ENCODE results near the gene RAG2.

RAG2 gene

GRCh38 chr11:36598051-36598450 is at the start of gene RAG2:
RAG2 (minus strand) TSS chr11:36598236; CDS start chr11:36594168, 4,068 bp downstream.
- DNase-seq (ENCODE audit: low read depth), result no peak

DNA sequence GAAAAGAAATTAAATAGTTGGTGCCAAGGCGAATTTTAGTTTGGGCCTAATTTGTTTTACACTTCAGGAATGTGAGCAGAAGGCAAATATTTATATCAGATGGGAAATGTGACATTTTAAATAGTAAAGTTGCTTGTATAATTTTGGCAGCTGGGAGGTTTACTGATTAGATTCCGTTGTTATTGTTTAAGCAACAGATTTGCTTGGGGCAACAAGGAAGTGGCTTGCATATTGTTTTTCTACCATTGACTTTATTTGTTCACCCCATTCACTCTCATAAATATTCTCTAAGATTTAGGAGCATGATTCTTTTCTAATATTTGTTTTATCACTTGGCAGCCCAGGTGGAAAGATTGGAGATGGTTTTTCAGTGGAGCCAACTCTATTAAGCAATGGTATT is 40.5 kb upstream of the RAG2 start:
- no peak for DNase-seq (ENCODE audit: low read depth)

GRCh38 chr11:36635066-36635862 is 37.2 kb upstream of the RAG2 start:
- DNase-seq (ENCODE audit: low read depth), result no peak

- DNase-seq (ENCODE audit: low read depth), result no peak
Observed at GRCh38 chr11:36631774-36632173, 33.7 kb upstream of the RAG2 start.

DNA sequence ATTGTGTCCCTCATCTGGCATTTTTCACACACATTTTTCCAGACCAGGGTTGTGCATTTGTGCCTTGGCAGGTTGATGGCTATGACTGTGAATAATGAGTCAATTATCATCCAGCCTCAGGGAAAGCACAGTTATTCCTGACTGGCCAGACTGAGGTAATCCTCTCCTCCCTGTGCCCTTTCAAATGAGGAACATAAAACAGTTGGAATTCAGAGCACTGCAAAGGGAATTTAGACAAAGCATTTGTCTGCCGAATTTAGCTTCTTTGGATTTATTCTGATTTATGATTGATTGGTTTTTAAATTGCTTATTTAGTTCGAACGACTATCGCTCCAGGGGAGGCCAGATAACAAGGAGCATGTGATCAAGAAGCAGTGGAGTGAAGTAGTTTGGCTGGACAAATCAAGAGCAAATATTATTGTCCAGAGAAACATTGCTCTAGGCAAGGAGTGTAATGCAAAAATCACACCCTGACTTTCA is 30.8 kb upstream of the RAG2 start:
- DNase-seq (ENCODE audit: low read depth), result no peak

GRCh38 chr11:36628141-36628540 is 30.1 kb upstream of the RAG2 start:
- no peak for DNase-seq (ENCODE audit: low read depth)

DNA sequence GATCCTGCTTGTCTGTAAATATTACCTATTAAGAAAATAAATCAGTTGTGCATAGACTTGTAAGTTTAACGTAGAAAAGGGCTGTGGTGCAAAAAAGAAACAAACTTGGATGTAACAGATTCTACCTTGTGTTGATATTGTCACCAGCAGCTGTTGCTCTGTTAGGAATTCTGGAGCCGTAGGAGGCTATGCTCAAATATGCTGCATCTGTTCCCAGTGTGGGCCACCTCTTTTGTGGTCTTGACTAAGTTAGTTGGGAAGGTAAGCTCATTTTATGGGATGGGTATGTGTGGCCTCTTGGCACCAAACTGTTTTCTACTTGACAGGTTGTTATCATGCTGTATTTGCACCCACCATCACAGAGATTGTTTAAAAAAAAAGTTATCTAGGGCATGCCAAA is 29.4 kb upstream of the RAG2 start:
- no peak for DNase-seq (ENCODE audit: low read depth)

DNA sequence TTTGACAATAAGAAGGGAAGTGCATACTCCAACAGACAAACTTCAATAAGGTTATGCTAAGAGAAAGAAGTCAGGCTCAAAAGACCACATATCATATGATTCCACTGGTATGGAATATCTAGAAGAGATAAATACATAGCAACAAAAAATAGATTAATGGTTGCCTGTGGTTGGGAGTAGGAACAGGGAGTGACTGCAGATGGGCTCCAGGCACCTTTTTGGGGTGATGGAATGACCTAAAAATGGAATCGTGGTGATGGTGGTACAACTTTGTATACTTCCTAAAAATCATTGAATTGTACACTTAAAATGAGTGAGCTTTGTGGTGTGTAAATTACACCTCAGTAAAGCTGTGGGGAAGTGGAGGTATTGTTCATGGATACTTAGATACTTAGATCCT is 29.0 kb upstream of the RAG2 start:
- DNase-seq (ENCODE audit: low read depth), result no peak

DNA sequence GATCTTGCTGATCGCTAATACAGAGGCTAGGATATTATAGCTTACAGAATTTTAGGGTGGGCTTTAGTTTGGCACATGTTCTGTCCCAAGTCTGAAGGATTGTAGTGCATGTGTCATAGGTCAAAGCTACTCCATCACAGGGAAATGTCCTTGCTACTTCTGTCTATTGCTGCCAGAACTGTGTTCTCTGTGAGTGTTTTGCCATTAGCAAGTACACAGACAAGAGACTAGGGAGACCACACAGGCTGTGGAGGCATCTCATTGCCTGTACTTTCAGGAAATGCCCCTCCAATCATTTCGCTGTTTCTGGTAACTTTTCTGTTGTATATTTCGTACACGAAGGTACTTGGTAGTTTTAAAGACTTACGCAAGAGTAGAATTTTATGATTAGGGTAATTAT is 25.5 kb upstream of the RAG2 start:
- DNase-seq (ENCODE audit: low read depth), result no peak

GRCh38 chr11:36622431-36623136 is 24.5 kb upstream of the RAG2 start:
- no peak for DNase-seq (ENCODE audit: low read depth)

DNA sequence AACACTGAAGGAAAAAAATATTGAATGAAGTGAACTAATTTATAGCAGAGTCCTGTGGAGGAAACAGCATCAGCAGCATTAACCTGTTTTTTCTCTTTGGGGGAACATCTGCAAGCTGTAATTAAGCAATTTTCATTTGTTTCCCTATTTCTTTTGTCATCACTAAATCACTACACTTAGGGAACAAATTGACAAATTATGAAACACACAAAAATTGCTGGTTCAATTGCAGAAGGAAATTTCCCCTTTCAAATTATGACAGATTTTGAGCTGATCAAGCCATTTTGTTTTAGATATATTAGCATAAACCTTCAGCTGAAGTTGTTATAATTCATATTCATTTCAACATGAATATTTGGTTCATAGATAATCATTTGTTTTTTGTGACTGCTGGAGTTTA is 22.2 kb upstream of the RAG2 start:
- DNase-seq (ENCODE audit: low read depth), result no peak

- DNase-seq (ENCODE audit: low read depth), result no peak
Observed at GRCh38 chr11:36619502-36619901, 21.5 kb upstream of the RAG2 start.

DNA sequence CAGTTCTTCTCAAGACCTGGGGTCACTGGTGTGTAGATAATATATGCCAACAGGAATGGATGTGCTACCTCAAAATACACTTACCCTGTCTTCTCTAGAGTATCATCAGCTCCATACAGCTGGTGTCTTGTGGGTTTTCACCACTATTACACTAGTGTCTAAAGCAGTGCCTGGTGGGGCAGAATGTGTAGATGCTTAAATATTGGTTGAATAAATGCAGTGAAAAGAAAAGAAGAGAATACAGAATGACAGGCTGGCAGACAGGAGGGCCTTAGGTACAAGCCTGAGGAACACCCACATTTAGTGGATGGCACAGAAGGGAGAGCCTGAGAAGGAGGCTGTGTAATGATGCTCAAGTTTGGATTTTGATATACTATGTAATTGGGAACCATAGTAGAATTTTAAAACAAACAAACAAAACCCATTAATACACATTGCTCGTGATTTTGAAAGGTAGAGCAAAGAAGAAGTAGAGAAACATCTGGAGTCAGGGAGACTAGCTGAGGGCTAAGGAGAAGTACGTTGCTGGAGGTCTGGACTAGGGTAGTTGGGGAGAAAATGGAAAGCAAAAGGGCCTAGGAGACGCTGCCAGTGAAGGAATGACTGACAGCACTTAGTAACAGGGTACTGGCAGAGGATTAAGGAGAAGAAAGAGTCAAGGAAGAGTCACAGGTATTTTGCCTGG is 20.5 kb upstream of the RAG2 start:
- no peak for DNase-seq (ENCODE audit: low read depth)

DNA sequence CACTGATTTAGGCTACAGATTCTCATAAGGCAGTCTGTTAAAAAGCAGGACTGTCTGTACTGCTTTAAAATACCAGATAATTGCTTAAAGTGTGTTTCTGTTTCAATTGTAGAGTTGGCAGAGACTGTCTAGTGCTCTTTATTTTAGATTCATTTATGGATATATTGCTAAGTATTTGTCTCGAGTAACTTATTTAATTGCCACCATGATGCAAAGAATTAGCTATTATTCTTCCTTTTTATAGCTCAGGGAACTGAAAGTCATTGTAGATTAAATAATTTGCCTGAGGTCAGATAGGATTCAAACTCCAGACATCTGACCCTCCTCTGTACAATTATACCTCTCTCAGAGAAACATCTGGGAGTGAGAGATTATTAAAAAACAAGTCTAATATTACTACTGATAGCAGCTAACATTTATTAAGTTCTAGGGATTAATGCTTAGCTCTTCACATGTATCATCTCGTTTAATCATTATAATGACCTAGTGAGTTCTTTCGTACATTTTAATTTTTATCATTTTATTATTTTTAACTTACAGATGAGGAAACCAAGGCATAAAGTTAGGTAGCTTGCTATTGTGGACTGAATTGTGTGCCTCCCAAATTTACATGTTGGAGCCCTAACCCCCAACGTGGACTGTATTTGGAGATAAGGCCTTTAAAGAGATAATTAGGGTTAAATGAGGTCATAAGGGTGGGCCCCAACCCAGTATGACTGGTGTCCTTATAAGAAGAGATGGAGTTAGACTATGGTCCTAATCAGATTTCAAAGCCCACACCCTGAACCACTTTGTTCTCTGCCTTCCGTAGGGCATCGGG is 19.7 kb upstream of the RAG2 start:
- DNase-seq (ENCODE audit: low read depth), result no peak

GRCh38 chr11:36615826-36616225 is 17.8 kb upstream of the RAG2 start:
- DNase-seq (ENCODE audit: low read depth), result no peak

- no peak for DNase-seq (ENCODE audit: low read depth)
Observed at GRCh38 chr11:36609383-36609782, 11.3 kb upstream of the RAG2 start.

- DNase-seq (ENCODE audit: low read depth), result no peak
Observed at GRCh38 chr11:36608491-36609199, 10.6 kb upstream of the RAG2 start.

DNA sequence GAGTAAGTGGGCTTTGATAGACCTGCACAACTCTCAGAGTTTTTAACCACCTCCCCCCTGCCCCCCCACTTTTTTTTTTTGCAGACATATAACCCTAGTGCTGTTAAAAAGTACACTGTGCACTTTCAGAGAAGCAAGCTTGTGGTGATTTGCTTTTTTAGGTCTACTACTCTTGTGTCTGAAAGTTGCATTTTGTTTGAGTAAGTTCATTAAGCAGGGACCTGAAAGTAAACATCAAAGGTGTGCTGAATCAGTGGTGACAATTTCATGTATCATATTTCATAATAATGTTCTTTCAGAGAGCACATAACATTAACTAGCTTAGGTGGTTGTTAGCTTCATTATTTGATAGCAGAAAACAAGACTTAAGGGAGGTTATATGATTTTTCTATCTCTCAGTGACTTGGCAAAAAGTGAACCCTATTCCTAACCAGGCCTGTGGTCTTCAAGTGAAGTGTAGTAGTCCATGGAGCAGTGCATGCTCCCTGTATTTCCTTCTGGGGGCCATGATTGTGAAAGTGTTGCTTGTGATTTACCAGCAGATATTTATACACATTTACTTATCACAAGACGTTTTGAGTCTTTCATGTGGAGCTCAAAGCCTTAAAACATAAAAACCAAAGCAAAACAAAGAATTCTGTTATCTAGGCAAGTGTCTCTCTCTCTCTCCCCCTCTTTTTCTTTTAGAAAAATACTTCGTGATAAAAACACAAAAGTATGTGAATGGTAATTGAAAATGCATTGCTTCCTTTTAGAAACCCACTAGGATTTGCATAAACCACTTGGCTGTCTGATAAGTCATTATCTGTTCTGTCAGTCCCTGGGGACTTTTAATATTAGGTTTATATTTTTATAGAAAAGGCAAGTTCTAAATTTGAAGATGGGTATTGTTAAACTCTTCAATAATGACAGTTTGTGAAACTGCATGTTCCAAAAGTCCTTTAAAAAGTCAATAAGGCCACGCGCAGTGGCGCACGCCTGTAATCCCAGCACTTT is 7.5 kb upstream of the RAG2 start:
- no peak for DNase-seq (ENCODE audit: low read depth)

DNA sequence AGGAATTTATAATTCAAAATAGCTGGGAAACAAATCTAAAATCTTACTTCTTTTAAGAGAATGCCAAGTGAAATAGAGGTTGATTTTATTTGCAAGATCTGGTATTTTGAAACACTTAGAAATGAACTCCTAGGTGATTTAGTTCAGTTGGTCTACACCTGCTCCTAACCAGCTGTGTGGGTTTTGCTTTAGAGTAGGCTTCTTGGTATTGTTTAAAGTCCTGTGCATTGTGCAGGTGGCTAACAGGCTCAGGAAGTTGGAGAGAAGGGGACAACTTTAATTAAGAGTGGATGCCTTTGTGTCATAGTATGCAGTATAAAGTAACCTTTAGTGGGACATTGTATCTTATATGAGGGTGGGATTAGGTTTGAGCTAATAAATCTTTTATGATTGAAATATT is 4.1 kb upstream of the RAG2 start:
- DNase-seq (ENCODE audit: low read depth), result no peak

DNA sequence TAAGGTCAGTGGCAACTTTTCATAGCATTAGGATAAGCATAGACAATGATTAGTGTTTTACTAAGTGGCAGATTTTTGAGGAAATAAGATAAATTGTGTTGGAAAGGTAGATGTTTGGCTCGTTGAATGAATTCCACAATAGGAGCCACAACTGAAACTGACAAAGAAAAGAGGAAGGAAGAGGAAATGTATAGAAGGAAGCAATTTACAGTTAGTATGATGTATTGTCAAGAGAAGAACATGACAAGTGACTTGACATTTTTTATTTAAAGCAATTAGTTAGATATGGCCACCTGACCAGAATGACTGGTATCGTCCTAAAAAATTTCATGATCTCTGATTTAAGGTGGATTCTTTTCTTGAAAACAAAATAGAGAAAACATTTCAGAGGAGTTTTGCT is 3.1 kb upstream of the RAG2 start:
- no peak for DNase-seq (ENCODE audit: low read depth)

Data from activated gamma-delta T cell treated with anti-CD3 and anti-CD28 coated beads, Interleukin-2, amount 50 U/mL, for 16 hours (primary cell).